ENCODE measurements around the gene FCHSD2.

FCHSD2 gene

GRCh38 chr11:72840780-72841179, 301.3 kb downstream of the FCHSD2 start:
- Histone ChIP-seq H3K4me3 (ENCODE audit: low read depth, low read length) (no peak overlapping the region), H3K36me3 (peaks cover 3% of the 10 kb centered on the region), H3K27me3 (no peaks in the 10 kb centered on the region), H3K9me3 (no peaks in the 10 kb centered on the region), H3K4me1 (no peaks in the 10 kb centered on the region; the same call in 1 of the 2 replicates)
- TF ChIP-seq CTCF (IDR thresholded peaks at IDR 0.05; ENCODE audit: low read depth, low read length) = no peak
- no peak for DNase-seq

GRCh38 chr11:72838691-72839305, 303.3 kb downstream of the FCHSD2 start:
- Histone ChIP-seq H3K9me3 (no peaks in the 10 kb centered on the region), H3K4me3 (ENCODE audit: low read depth, low read length) (no peak overlapping the region), H3K4me1 (no peaks in the 10 kb centered on the region; the same call in 1 of the 2 replicates), H3K27me3 (no peaks in the 10 kb centered on the region), H3K36me3 (no peaks in the 10 kb centered on the region; the same call in none of the 2 replicates)
- no peak for DNase-seq
- no peak for TF ChIP-seq CTCF (IDR thresholded peaks at IDR 0.05; ENCODE audit: low read depth, low read length)

- H3K36me3 ChIP-seq = no peaks in the 10 kb centered on the region; the same call in 1 of the 2 replicates
- H3K4me3 ChIP-seq (ENCODE audit: low read depth, low read length) = no peak overlapping the region
- no peaks in the 10 kb centered on the region for H3K27me3 ChIP-seq
- peaks cover 4% of the 10 kb centered on the region for H3K4me1 ChIP-seq
- TF ChIP-seq CTCF (IDR thresholded peaks at IDR 0.05; ENCODE audit: low read depth, low read length) = no peak
- H3K9me3 ChIP-seq = no peaks in the 10 kb centered on the region
- DNase-seq = no peak
Measured at GRCh38 chr11:72836111-72836510, 306.0 kb downstream of the FCHSD2 start.

- no peaks in the 10 kb centered on the region for H3K36me3 ChIP-seq
- H3K9me3 ChIP-seq = no peaks in the 10 kb centered on the region
- TF ChIP-seq CTCF (IDR thresholded peaks at IDR 0.05; ENCODE audit: low read depth, low read length) = no peak
- H3K27me3 ChIP-seq = no peaks in the 10 kb centered on the region
- no peak overlapping the region for H3K4me3 ChIP-seq (ENCODE audit: low read depth, low read length)
- DNase-seq = no peak
- H3K4me1 ChIP-seq = peaks cover 4% of the 10 kb centered on the region
Measured at GRCh38 chr11:72834905-72835304, 307.2 kb downstream of the FCHSD2 start.

- no peak for TF ChIP-seq CTCF (IDR thresholded peaks at IDR 0.05; ENCODE audit: low read depth, low read length)
- H3K27me3 ChIP-seq = no peaks in the 10 kb centered on the region
- H3K36me3 ChIP-seq = no peaks in the 10 kb centered on the region
- no peak for DNase-seq
- no peak overlapping the region for H3K4me3 ChIP-seq (ENCODE audit: low read depth, low read length)
- H3K9me3 ChIP-seq = no peaks in the 10 kb centered on the region
- H3K4me1 ChIP-seq = peaks cover 4% of the 10 kb centered on the region
Measured at GRCh38 chr11:72833811-72834493, 308.2 kb downstream of the FCHSD2 start.

- Histone ChIP-seq H3K27me3 (no peaks in the 10 kb centered on the region), H3K36me3 (no peaks in the 10 kb centered on the region)
- no peak for TF ChIP-seq CTCF (IDR thresholded peaks at IDR 0.05; ENCODE audit: low read depth, low read length)
Measured at GRCh38 chr11:72833083-72833733, 308.9 kb downstream of the FCHSD2 start.

More at GRCh38 chr11:72833083-72833733, 308.9 kb downstream of the FCHSD2 start:
- Histone ChIP-seq H3K4me3 (ENCODE audit: low read depth, low read length) (no peak overlapping the region), H3K9me3 (no peaks in the 10 kb centered on the region), H3K4me1 (peaks cover 4% of the 10 kb centered on the region)
- DNase-seq = no peak
